CD14-positive monocyte (primary cell): ENCODE measurements around the gene ADORA2B. TPM values are rescaled to one million over a fixed set of nuclear protein-coding genes. Genes with fewer than 3 reads are reported as not detected.

ENCODE experiments used
- DNase-seq, 3 donors: peaks; one replicate each; pipeline ENCODE4 v3.0.0-alpha.2; 2011 to 2022
- H2AFZ ChIP-seq: 2 replicates; pipeline ENCODE4 v1.6.0; 2012; ENCODE audit warnings: mild to moderate bottlenecking, low read depth, low read length, inconsistent platforms; ENCODE audit not compliant: insufficient read depth, poor library complexity, severe bottlenecking
- H3K27ac ChIP-seq, 2 donors: 1 replicate in 1 of 2; 2 replicates in 1 of 2; pipeline ENCODE4 v1.5.1; 2012 to 2013; ENCODE audit warnings: low read length in 2 of 2, control low read depth in 1 of 2, inconsistent platforms in 1 of 2, low read depth in 1 of 2, mild to moderate bottlenecking in 1 of 2
- H3K27me3 ChIP-seq, 2 donors: one replicate each; pipeline versions ENCODE4 v1.6.0 to v1.6.1; 2011 to 2013; ENCODE audit warnings: low read length in 2 of 2; ENCODE audit not compliant: control insufficient read depth in 2 of 2, insufficient read depth in 2 of 2
- H3K36me3 ChIP-seq, 2 donors: replicated peaks in 1 of 2; 1 replicate in 1 of 2; 2 replicates in 1 of 2; pipeline versions ENCODE4 v1.5.1 to v1.6.1; 2012 to 2013; ENCODE audit warnings: low read length in 2 of 2, control low read depth in 1 of 2, inconsistent platforms in 1 of 2, mild to moderate bottlenecking in 1 of 2; ENCODE audit not compliant: insufficient read depth in 2 of 2, control insufficient read depth in 1 of 2
- H3K4me1 ChIP-seq, 2 donors: 1 replicate in 1 of 2; 2 replicates in 1 of 2; pipeline versions ENCODE4 v1.5.1 to v1.6.1; 2012 to 2013; ENCODE audit warnings: low read length in 2 of 2, control low read depth in 1 of 2, inconsistent platforms in 1 of 2, mild to moderate bottlenecking in 1 of 2, moderate library complexity in 1 of 2; ENCODE audit not compliant: insufficient read depth in 2 of 2, control insufficient read depth in 1 of 2
- H3K4me2 ChIP-seq: replicated peaks from 2 replicates; pipeline ENCODE3; 2012; ENCODE audit warnings: low read length, moderate library complexity, mild to moderate bottlenecking; ENCODE audit not compliant: poor library complexity, severe bottlenecking; ENCODE audit errors: extremely low read depth
- H3K4me3 ChIP-seq, 3 experiments: fragments of 200-600 bp in 1 of 3; sonication (generic) in 1 of 3; replicated peaks in 1 of 3; 1 replicate in 2 of 3; 2 replicates in 1 of 3; pipeline ENCODE4 v1.5.1; 2011 to 2013; ENCODE audit warnings: low read length in 3 of 3, mild to moderate bottlenecking in 3 of 3, control low read depth in 2 of 3, low read depth in 2 of 3, inconsistent platforms in 1 of 3, moderate library complexity in 1 of 3
- H3K79me2 ChIP-seq: 2 replicates; pipeline ENCODE4 v1.6.0; 2012; ENCODE audit warnings: mild to moderate bottlenecking, control low read depth, inconsistent platforms, low read length, moderate library complexity; ENCODE audit not compliant: insufficient read depth
- H3K9ac ChIP-seq: 2 replicates; pipeline ENCODE4 v1.6.0; 2017; ENCODE audit warnings: low read length, mild to moderate bottlenecking; ENCODE audit not compliant: insufficient read depth, poor library complexity, severe bottlenecking
- H3K9me3 ChIP-seq, 2 donors: replicated peaks in 1 of 2; 1 replicate in 1 of 2; 2 replicates in 1 of 2; pipeline versions ENCODE4 v1.5.1 to v1.6.1; 2012 to 2013; ENCODE audit warnings: low read length in 2 of 2, control low read depth in 1 of 2; ENCODE audit not compliant: control insufficient read depth in 1 of 2, insufficient read depth in 1 of 2
- H4K20me1 ChIP-seq: 2 replicates; pipeline ENCODE4 v1.6.0; 2012; ENCODE audit warnings: mild to moderate bottlenecking, low read length, control low read depth, moderate library complexity; ENCODE audit not compliant: insufficient read depth
- H3K27ac Mint-ChIP-seq, 7 donors: one replicate each; pipeline ENCODE4 v1.8.0; 2020; ENCODE audit warnings: mild to moderate bottlenecking in 7 of 7, mixed read lengths in 7 of 7, moderate library complexity in 6 of 7, inconsistent platforms in 2 of 7
- H3K27me3 Mint-ChIP-seq, 3 donors: one replicate each; pipeline ENCODE4 v1.8.0; 2021 to 2022; ENCODE audit warnings: low read depth in 3 of 3, mild to moderate bottlenecking in 3 of 3, mixed read lengths in 3 of 3, moderate library complexity in 3 of 3, inconsistent platforms in 1 of 3
- H3K36me3 Mint-ChIP-seq, 2 donors: one replicate each; pipeline ENCODE4 v1.8.0; 2020; ENCODE audit warnings: mixed read lengths in 2 of 2, inconsistent platforms in 1 of 2, mild to moderate bottlenecking in 1 of 2
- H3K4me1 Mint-ChIP-seq: one replicate; pipeline ENCODE4 v1.8.0; 2020; ENCODE audit warnings: mild to moderate bottlenecking, mixed read lengths
- H3K4me3 Mint-ChIP-seq, 2 donors: one replicate each; pipeline ENCODE4 v1.8.0; 2020; ENCODE audit warnings: mild to moderate bottlenecking in 2 of 2, mixed read lengths in 2 of 2, moderate library complexity in 1 of 2
- H3K9me3 Mint-ChIP-seq, 7 donors: one replicate each; pipeline ENCODE4 v1.8.0; 2020 to 2022; ENCODE audit warnings: mixed read lengths in 7 of 7, mild to moderate bottlenecking in 6 of 7, moderate library complexity in 6 of 7, inconsistent platforms in 2 of 7
- CTCF ChIP-seq: fragments of 200-600 bp; IDR thresholded peaks from one replicate; pipeline ENCODE4 v1.8.0; 2022; ENCODE audit warnings: antibody characterized with exemption, mild to moderate bottlenecking
- WGBS: methylation state at CpG from one replicate; pipeline ENCODE4 v1.1.5; 2013; ENCODE audit warnings: missing lambda C conversion rate; ENCODE audit not compliant: insufficient coverage; 5-methylcytosine and 5-hydroxymethylcytosine counted together
- intact Hi-C, 2 donors: fragments of 100-400 bp; cut with micrococcal nuclease; formaldehyde crosslinking; loops; one replicate each; pipeline versions ENCODE4 v1.15.0 to v1.15.1; 2023
- polyA plus RNA-seq, 3 donors: library from polyadenylated mRNA; depleted of rRNA in 1 of 3; unstranded in 2 of 3; stranded (reverse) in 1 of 3; fragments of 300-500 nt in 2 of 3; fragments of >200 nt in 1 of 3; fragmentation: Illumina TruSeq in 2 of 3; gene quantifications; 1 replicate in 2 of 3; 2 replicates in 1 of 3; pipeline ENCODE4 v1.2.3, GENCODE V29; 2012 to 2021

Gene ADORA2B
- polyA plus RNA-seq, 3 donors = 2.0 to 6.4 (median 4.4) TPM

GRCh38 chr17:15952048-15952532, 7.2 kb downstream of the ADORA2B start:
- H3K4me1 Mint-ChIP-seq = peaks cover 38% of the 10 kb centered on the region
- Histone ChIP-seq H3K36me3 (peaks cover 0 to 10% of the 10 kb centered on the region in 2 donors), H2AFZ (no peak overlapping the region), H3K4me3 (no peak overlapping the region), H3K9me3 (no peaks in the 10 kb centered on the region), H3K27ac (no peak overlapping the region), H3K27me3 (no peaks in the 10 kb centered on the region), H3K9ac (no peak overlapping the region), H4K20me1 (no peaks in the 10 kb centered on the region), H3K4me1 (peaks cover 21 to 30% of the 10 kb centered on the region in 2 donors), H3K79me2 (peaks cover 9% of the 10 kb centered on the region), H3K4me2 (no peak overlapping the region)
- peaks cover 35 to 38% of the 10 kb centered on the region in 2 donors for H3K36me3 Mint-ChIP-seq
- intact Hi-C loops = loop anchor here in 1 of 2 donors (5.0 kb wide), 1 partner anchor 45 kb away; the partner anchor contains the start of genes TTC19 and ZSWIM7
- no peaks in the 10 kb centered on the region for H3K9me3 Mint-ChIP-seq
- H3K27me3 Mint-ChIP-seq = peaks cover 0 to 3% (median 2%) of the 10 kb centered on the region in 3 donors
- DNase-seq = no peak
- no CpG with 5 or more reads among the region's 7 CpGs for WGBS
- H3K4me3 Mint-ChIP-seq = no peak overlapping the region
- peak overlapping the region in 1 of 7 donors; percentile 15 for H3K27ac Mint-ChIP-seq
- no peak for TF ChIP-seq CTCF

- TF ChIP-seq CTCF = no peak
- peak overlapping the region in 1 of 2 donors; percentile 24 for H3K4me3 Mint-ChIP-seq
- H3K9me3 Mint-ChIP-seq = no peaks in the 10 kb centered on the region
- Histone ChIP-seq H3K27me3 (no peaks in the 10 kb centered on the region), H4K20me1 (no peaks in the 10 kb centered on the region), H2AFZ (no peak overlapping the region), H3K4me2 (no peak overlapping the region), H3K36me3 (peaks cover 0 to 10% of the 10 kb centered on the region in 2 donors), H3K4me3 (no peak overlapping the region), H3K79me2 (peaks cover 3% of the 10 kb centered on the region), H3K9me3 (no peaks in the 10 kb centered on the region), H3K9ac (no peak overlapping the region), H3K27ac (no peak overlapping the region), H3K4me1 (peaks cover 22 to 30% of the 10 kb centered on the region in 2 donors)
- H3K4me1 Mint-ChIP-seq = peaks cover 38% of the 10 kb centered on the region
- H3K27ac Mint-ChIP-seq = peak overlapping the region in 2 of 7 donors; percentile 42 to 79
- 89% methylated on average over 18 of the region's 22 CpGs for WGBS
- H3K27me3 Mint-ChIP-seq = peaks cover 0 to 4% (median 2%) of the 10 kb centered on the region in 3 donors
- intact Hi-C loops = loop anchor here in 1 of 2 donors (5.0 kb wide), 1 partner anchor 44 kb away; the partner anchor contains the start of genes TTC19 and ZSWIM7
- peaks cover 37 to 43% of the 10 kb centered on the region in 2 donors for H3K36me3 Mint-ChIP-seq
- DNase-seq = no peak
These were observed 8.2 kb downstream of the ADORA2B start for GRCh38 chr17:15952916-15953790.
